ENCODE results near the gene R3HCC1L.

R3HCC1L gene

DNA sequence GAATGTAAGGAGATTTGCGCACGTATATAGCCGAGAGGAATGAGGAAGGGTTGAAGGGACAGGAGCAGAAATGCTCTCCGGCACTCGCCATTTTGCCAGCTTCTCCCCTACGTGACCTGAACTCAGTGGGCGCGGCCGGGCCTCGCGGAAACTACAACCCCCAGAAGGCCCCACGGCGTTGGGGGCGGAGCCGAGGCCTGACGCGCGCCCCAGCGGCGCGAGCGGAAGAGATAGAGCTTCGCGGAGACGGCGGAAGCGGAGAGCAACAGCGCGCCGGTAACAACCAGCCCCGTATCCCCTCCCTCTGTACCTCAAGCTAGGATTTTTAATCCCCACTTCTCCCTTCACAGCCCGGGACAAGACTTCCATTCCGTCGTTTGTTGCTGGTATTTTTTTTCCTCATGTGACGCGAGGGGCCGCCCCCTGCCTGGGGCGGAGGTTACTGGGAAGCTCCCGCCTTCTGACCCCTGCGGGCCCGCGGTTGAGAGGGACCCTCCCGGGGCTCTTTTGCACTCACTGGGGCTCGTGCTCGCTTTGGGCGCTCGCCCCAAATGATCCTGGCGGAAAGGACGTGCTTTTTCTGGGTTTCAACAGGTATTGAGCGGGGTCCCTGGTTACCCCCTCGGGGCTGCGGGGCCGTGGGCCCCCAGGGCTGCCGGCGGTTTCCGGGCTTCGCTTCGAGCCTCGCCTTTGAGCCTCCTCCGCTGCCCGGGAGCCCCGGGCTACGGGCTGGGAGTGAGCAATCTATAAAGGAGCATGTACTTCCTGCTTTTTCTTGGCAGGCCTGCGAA, at the start of gene R3HCC1L:
TSS of gene R3HCC1L (plus strand) at position 227 of the 791 bp plus-strand sequence. CDS start 73,458 bp downstream, outside the sequence.
- peak; percentile 91 to 93 for DNase-seq

DNA sequence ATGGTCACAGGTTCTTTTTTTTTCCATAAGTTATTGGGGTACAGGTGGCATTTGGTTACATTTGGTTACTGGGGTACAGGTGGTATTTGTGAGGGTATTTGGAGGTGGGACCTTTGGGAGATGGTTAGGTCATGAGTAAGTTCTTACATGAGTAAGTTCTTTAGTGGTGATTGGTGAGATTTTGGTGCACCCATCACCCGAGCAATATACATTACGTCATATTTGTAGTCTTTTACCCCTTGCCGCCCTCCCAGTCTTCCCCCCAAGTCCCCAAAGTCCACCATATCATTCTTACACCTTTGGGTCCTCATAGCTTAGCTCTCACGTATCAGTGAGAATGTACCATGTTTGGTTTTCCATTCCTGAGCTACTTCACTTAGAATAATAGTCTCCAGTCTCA, 49.2 kb upstream of the R3HCC1L start:
- DNase-seq, result no peak

GRCh38 chr10:98086837-98087708, 47.4 kb upstream of the R3HCC1L start:
- no peak for DNase-seq

GRCh38 chr10:98088186-98088971, 46.1 kb upstream of the R3HCC1L start:
- no peak for DNase-seq

GRCh38 chr10:98090822-98091221, 43.6 kb upstream of the R3HCC1L start:
- DNase-seq, result no peak

DNA sequence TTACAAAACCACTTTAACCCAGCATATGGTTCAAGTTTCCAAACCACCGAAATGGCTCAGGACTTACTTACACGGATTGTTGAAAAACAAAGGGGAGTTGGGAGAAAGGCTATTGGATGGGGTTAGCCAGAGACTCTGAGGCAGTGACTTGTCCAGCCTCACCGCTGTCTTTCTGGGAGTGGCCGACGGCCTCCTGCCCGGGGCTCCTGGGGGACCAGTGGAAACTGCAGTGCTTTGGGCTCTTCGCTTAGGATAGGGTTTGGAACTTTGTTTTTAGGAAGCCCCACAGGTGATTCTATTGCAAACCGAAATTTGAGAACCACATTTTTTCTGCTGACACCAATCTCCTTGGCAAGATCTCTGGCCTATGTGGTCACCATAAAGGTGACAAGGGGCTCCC, 38.1 kb upstream of the R3HCC1L start:
- no peak for DNase-seq

- DNase-seq, result no peak
Observed at GRCh38 chr10:98096731-98097130, 37.7 kb upstream of the R3HCC1L start.

DNA sequence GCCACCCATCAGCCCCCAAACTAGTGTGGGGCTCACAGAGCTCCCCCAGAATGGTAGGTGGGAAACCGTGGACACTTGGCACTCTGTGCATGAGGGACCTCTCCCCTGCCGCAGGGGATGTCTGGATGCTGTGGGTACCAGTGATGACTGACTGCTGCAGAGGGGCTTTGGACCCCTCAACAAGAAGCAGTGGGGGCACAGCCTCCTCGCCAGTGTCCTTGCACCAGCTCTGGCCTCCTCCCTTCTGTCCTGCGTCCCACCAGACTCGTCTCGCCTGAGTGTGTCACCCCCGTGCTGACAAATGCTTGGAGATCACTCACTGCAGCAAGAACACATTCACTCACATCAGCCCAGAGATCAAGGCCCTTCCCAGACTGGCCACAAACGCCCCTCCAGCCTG, 37.3 kb upstream of the R3HCC1L start:
- no peak for DNase-seq

DNA sequence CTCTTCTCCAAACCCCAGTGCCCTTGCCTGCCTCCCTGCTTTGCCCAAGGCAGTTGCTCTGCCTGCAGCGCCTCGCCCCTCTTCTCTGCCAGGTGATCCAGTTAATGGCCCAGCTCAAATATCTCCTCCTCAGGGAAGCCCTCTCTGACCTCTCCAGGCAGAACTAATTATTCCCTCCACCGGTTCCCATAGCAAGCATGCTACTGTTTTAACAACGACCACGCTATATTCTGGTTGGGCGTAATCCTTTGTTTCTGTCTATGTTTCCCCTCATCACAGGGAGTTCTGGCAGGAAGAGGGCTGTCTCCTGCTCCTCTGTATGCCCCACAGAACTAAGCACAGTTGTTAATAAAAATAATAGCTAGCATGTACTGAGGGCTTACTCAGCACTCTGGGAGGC, 36.8 kb upstream of the R3HCC1L start:
- no peak for DNase-seq

- no peak for DNase-seq
Observed at GRCh38 chr10:98098247-98098646, 36.2 kb upstream of the R3HCC1L start.

DNA sequence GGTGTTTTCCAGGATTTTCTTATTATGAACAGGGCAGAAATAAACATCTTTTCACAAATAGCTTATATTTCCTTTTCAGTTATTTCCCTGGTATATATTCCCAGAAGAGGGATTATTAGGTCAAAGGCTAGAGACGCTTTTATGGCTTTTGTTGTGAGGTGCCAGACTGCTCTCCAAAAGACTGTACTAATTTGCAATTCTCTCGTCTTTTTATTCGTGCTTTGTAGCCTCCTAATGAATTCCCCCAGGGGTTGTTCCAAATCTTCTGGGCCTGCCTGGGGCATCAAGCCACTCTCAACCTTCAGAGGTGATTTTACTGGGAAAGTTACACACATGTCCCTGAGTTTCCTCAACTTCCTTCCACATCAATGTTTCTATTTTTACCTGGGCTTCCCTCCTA, 34.0 kb upstream of the R3HCC1L start:
- no peak for DNase-seq

DNA sequence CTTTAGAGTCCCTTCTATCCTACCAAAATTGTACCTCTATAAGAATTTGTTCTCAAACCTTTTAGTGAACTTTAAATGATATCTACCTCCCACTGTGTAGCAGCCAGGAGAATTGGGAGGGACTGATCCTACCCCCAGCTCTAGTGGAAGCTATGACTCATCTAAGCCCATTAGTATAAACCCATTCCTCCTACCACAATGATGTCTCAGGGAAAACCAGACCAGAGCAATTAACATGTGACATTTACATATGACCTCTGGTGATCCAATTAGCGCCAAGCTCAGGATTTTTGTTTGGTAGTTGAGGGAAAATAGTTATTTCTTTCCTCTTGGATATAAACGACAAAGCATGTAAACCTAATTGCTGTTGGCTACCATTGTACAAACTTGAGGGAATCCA, 33.1 kb upstream of the R3HCC1L start:
- DNase-seq, result no peak

DNA sequence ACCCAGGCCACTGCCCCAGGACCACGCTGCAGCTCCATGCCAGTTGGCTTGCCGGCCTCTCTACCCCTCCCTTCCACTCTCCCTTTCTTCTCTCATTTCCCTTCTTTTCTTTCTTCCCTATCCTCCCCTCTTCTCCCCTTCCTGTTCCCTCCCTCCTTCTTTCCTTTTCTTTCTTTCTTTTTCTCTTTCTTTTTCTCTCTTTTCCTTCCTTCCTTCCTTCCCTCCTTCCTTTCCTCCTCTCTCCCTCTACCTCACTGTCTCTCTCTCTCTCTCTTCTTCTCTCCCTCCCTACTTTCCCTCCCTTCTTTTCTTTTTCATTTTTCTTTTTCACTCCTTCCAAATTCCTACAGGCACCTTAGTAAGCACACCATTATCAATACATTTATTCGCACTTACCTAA, 30.3 kb upstream of the R3HCC1L start:
- DNase-seq, result no peak

DNA sequence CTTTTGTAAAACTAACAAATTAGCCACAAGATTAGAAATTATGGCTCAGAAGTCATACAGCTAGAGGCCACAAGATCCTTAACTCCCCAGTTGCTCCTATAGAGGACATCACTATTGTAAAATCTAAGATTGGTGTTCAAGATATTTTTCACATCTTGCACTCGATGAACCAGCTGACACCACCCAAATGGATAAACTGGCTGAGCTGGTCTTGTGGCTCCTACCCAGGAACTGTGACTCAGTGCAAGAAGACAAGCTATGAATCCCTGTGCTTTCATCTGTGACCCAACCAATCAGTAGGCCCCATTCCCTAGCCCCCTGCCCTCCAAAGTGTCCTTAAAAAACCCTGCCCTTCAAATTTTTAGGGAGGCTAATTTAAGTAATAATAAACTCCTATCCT, 27.9 kb upstream of the R3HCC1L start:
- DNase-seq, result no peak

- no peak for DNase-seq
Observed at GRCh38 chr10:98107644-98108430, 26.6 kb upstream of the R3HCC1L start.

DNA sequence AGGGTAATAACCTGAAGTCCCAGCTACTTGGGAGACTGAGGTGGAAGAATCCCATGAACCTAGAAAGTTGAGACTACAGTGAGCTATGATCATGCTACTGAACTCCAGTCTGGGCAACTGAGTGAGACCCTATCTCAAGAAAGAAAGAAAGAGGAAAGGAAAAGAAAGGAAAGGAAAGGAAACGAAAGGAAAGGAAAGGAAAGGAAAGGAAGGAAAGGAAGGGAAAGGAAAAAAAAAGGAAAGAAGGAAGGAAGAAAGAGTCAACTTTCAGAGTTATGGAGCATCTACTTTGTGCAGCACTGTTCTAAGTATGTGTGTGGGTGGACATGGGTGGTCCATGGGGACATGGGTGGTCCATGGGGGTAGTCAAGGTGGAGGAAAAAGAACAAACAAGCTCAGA, 24.1 kb upstream of the R3HCC1L start:
- no peak for DNase-seq

DNA sequence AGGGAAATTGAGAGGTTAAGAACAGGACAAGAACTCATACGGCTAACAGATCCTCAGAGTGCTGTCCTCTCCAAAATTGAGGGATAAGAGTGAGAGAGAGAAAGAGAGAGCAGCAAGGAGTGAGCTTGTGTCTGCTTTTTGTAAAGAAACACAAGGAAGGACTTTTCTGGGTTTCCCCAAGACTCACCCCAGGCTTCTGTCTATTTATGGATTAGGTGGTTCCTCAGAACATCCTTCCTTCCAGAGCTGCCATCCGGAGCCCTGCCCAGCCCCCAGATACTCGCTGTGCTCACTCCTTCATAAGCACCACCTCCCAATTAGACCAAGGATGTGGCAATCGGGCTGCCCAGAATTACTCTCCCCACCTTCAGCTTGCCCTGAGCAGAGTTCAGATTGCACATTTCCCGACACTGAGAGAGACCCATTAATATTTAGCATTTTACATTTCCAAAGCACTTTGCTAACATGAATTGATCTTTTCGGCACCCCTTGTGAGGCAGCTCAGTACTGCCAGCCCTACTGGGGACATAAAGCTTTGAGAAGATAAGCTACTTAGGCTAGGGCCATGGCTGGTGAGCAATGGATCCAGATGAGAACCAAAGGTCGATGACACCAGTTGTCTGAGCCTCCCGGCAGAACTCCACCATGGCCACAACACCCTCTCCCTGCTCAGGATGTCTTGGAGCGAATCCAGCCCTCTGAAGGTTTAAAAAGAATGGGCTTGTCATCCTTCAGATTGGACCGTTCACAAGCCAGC, 19.2 kb upstream of the R3HCC1L start:
- DNase-seq, result no peak

GRCh38 chr10:98119891-98120290, 14.6 kb upstream of the R3HCC1L start:
- DNase-seq, result no peak

DNA sequence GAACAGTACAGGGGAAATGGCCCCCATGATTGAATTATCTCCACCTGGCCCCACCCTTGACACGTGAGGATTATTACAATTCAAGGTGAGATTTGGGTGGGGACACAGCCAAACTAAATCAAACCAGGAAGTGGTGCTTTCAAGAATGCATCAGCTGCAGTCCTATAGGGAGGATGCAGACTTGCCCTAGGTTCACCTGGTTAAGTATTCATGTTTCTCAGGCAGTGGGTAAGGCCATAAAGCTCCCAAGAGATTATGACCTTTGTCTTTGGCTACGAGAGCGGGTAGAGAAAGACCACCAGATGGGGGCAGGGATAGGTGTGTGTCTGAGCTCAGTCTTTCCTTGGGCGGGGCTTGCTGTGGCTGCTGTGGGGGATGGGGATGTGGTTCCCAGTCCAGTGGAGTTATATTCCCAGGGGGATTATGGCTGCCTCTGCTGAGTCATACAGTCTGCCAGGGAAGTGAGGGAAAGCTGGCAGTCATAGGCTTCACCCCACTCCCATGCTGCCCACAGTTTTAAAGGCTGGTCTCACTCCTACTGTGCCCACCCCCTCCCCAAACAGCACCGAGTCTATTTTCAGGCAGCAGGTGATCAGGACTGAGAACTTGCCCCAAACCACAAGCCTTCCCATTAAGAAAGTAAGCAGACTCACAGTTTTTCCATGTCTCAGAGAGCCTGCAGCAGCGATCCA, 8.4 kb upstream of the R3HCC1L start:
- DNase-seq, result no peak

- no peak for DNase-seq
Observed at GRCh38 chr10:98128802-98129201, 5.7 kb upstream of the R3HCC1L start.

DNA sequence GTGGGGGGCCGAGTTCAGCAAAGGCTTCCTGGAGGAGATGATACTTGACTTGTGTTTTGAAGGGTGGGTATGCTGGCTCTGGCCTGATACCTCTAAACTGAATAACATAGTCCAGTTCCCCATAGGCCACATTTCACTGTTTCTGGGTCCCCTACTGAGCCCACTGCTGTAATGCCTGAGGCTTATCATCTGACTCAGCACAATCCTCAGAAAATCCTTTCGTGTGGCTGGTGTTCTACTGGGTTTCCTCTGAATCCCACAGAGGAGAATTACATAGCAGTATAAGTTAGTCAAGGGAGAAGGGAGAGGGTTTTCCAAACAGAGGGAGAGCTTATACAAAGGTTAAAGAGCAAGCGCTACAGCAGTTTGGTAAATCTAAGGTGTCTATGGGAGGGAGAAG, 2.8 kb upstream of the R3HCC1L start:
- DNase-seq, result no peak
